Measurements from ENCODE around the gene PLPP1. TPM values are rescaled to one million over a fixed set of nuclear protein-coding genes. Genes with fewer than 3 reads are reported as not detected.

PLPP1 gene
- total and polyA plus RNA-seq, 2 donors (not counting 1 experiment from before 2014, with no cell fraction given): 5.5 to 8.8 TPM

DNA sequence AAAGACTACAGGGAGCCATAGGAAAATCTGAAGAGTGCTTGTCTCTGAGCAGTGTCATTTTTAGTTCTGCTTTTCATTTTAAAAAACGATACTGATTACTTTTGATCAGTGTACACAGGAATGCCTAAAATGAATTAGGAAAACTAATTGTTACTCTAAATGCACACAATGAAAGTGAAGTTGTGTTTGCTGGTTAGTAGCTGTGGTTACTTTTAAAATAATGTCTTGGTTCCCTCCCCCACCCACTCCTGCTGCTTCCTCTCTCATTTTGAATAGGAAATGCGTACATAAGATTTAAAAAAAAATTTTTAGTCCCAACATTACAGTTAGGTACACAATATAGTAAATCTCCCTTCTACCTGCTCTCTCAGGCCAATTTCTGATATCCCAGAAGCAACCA is 47.5 kb upstream of the PLPP1 start:
- TF ChIP-seq, protein P1, sequence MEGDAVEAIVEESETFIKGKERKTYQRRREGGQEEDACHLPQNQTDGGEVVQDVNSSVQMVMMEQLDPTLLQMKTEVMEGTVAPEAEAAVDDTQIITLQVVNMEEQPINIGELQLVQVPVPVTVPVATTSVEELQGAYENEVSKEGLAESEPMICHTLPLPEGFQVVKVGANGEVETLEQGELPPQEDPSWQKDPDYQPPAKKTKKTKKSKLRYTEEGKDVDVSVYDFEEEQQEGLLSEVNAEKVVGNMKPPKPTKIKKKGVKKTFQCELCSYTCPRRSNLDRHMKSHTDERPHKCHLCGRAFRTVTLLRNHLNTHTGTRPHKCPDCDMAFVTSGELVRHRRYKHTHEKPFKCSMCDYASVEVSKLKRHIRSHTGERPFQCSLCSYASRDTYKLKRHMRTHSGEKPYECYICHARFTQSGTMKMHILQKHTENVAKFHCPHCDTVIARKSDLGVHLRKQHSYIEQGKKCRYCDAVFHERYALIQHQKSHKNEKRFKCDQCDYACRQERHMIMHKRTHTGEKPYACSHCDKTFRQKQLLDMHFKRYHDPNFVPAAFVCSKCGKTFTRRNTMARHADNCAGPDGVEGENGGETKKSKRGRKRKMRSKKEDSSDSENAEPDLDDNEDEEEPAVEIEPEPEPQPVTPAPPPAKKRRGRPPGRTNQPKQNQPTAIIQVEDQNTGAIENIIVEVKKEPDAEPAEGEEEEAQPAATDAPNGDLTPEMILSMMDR (IDR thresholded peaks at IDR 0.05): no peak
- TF ChIP-seq EZH2 (IDR thresholded peaks at IDR 0.05; ENCODE audit: borderline replicate concordance, insufficient read depth, low read depth, low read length, poor library complexity, severe bottlenecking): no peak
- ATAC-seq (ENCODE audit: low read depth): no peak
- intact Hi-C loops (cut with micrococcal nuclease): no loop called here

DNA sequence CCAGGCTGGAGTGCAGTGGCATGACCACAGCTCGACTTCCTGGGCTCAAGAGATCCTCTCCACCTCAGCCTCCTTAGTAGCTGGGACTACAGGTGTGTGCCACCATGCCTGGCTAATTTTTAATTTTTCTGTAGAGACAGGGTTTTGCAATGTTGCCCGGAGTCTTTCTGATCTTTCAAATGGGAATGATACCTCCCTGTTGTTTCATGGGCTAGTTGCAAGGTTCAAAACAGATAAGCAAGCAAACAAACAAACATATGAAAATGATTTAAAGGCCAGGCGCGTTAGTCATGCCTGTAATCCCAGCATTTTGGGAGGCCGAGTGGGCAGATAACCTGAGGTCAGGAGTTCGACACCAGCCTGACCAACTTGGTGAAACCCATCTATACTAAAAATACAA is 45.3 kb upstream of the PLPP1 start:
- H3K36me3 ChIP-seq (replicated peaks in 1 of 2; ENCODE audit: control extremely low read depth in 1 of 2, control insufficient read depth in 1 of 2, extremely low read depth in 1 of 2, insufficient read depth in 2 of 2, low read length in 1 of 2): no peaks in the 10 kb centered on the region
- H3K9ac ChIP-seq (ENCODE audit: low read length): no peak overlapping the region
- no peak overlapping the region for H3K4me2 ChIP-seq (replicated peaks; ENCODE audit: low read depth, low read length, poor library complexity, severe bottlenecking)
- ChIA-PET CTCF (no interaction called here), POLR2A (no interaction called here)
- Mint-ChIP-seq H3K4me3 (no peak overlapping the region), H3K27ac (no peak overlapping the region), H3K4me1 (peaks cover 8% of the 10 kb centered on the region), H3K27me3 (no peaks in the 10 kb centered on the region), H3K9me3 (ENCODE audit: insufficient read depth) (no peaks in the 10 kb centered on the region)
- no CpG with 5 or more reads among the region's 6 CpGs for WGBS (ENCODE audit: insufficient coverage)
- peaks cover 3 to 4% of the 10 kb centered on the region in 2 donors for H3K4me1 ChIP-seq (ENCODE audit: control insufficient read depth in 2 of 2, insufficient read depth in 2 of 2, low read length in 2 of 2)
- no peaks in the 10 kb centered on the region for H3K9me3 ChIP-seq (ENCODE audit: control extremely low read depth in 1 of 3, control insufficient read depth in 2 of 3, insufficient read depth in 1 of 3, low read length in 2 of 3)
- no peak overlapping the region for H3K4me3 ChIP-seq (ENCODE audit: control extremely low read depth in 1 of 5, extremely low read depth in 1 of 5, insufficient read depth in 1 of 5, low read depth in 2 of 5, low read length in 4 of 5)
- DNase-seq (no peak), ATAC-seq (ENCODE audit: low read depth) (no peak)
- TF ChIP-seq, protein P1 (IDR thresholded peaks at IDR 0.05): no peak
- no peak for TF ChIP-seq EZH2 (IDR thresholded peaks at IDR 0.05; ENCODE audit: borderline replicate concordance, insufficient read depth, low read depth, low read length, poor library complexity, severe bottlenecking)
- intact Hi-C loops (cut with micrococcal nuclease): no loop called here
- H3K79me2 ChIP-seq (ENCODE audit: control insufficient read depth, insufficient read depth, low read length): no peaks in the 10 kb centered on the region
- H3K27ac ChIP-seq (ENCODE audit: low read length in 2 of 2): no peak overlapping the region
- H4K20me1 ChIP-seq (ENCODE audit: control insufficient read depth, insufficient read depth, low read length, poor library complexity, severe bottlenecking): no peaks in the 10 kb centered on the region
- H2AFZ ChIP-seq (ENCODE audit: insufficient read depth, low read depth, low read length, poor library complexity, severe bottlenecking): no peak overlapping the region
- H3K27me3 ChIP-seq (replicated peaks in 1 of 4; ENCODE audit: control extremely low read depth in 1 of 4, control insufficient read depth in 3 of 4, insufficient read depth in 4 of 4, low read length in 3 of 4): no peaks in the 10 kb centered on the region

More for the DNA sequence above, 47.5 kb upstream of the PLPP1 start:
- H3K9ac ChIP-seq (ENCODE audit: low read length): no peak overlapping the region
- H3K27ac Mint-ChIP-seq: no peak overlapping the region
- peaks cover 8% of the 10 kb centered on the region for H3K4me1 Mint-ChIP-seq
- no peaks in the 10 kb centered on the region for H4K20me1 ChIP-seq (ENCODE audit: control insufficient read depth, insufficient read depth, low read length, poor library complexity, severe bottlenecking)
- H3K27ac ChIP-seq (ENCODE audit: low read length in 2 of 2): no peak overlapping the region
- no peaks in the 10 kb centered on the region for H3K79me2 ChIP-seq (ENCODE audit: control insufficient read depth, insufficient read depth, low read length)
- H3K4me3 Mint-ChIP-seq: no peak overlapping the region
- H3K4me1 ChIP-seq (ENCODE audit: control insufficient read depth in 2 of 2, insufficient read depth in 2 of 2, low read length in 2 of 2): peaks cover 3 to 4% of the 10 kb centered on the region in 2 donors
- CTCF ChIA-PET: interaction anchor here (0.7 kb wide), 1 partner anchor 10 kb away, joined by 3 read pairs; no protein-coding TSS in a partner anchor
- WGBS (ENCODE audit: insufficient coverage): no CpG with 5 or more reads among the region's 2 CpGs
- H3K27me3 ChIP-seq (replicated peaks in 1 of 4; ENCODE audit: control extremely low read depth in 1 of 4, control insufficient read depth in 3 of 4, insufficient read depth in 4 of 4, low read length in 3 of 4): no peaks in the 10 kb centered on the region
- no peak overlapping the region for H3K4me3 ChIP-seq (ENCODE audit: control extremely low read depth in 1 of 5, extremely low read depth in 1 of 5, insufficient read depth in 1 of 5, low read depth in 2 of 5, low read length in 4 of 5)
- no peaks in the 10 kb centered on the region for H3K36me3 ChIP-seq (replicated peaks in 1 of 2; ENCODE audit: control extremely low read depth in 1 of 2, control insufficient read depth in 1 of 2, extremely low read depth in 1 of 2, insufficient read depth in 2 of 2, low read length in 1 of 2)
- H2AFZ ChIP-seq (ENCODE audit: insufficient read depth, low read depth, low read length, poor library complexity, severe bottlenecking): peak overlapping the region; percentile 54
- H3K9me3 ChIP-seq (ENCODE audit: control extremely low read depth in 1 of 3, control insufficient read depth in 2 of 3, insufficient read depth in 1 of 3, low read length in 2 of 3): no peaks in the 10 kb centered on the region
- H3K27me3 Mint-ChIP-seq: no peaks in the 10 kb centered on the region
- peak overlapping the region; percentile 19 for H3K4me2 ChIP-seq (replicated peaks; ENCODE audit: low read depth, low read length, poor library complexity, severe bottlenecking)
- POLR2A ChIA-PET: no interaction called here
- no peaks in the 10 kb centered on the region for H3K9me3 Mint-ChIP-seq (ENCODE audit: insufficient read depth)
- DNase-seq: no peak
